Hepatocyte (in vitro differentiated cells): Measurements from ENCODE around the gene TMEM143. TPM values are rescaled to one million over a fixed set of nuclear protein-coding genes. Genes with fewer than 3 reads are reported as not detected.

Source experiments
- DNase-seq: peaks from one replicate; pipeline ENCODE4 v3.0.0-alpha.2; 2016; ENCODE audit warnings: low spot score
- H2AFZ ChIP-seq: fragments of 200-600 bp; sonication (generic); 2 replicates; pipeline ENCODE4 v1.6.0; 2016; ENCODE audit warnings: antibody characterized with exemption, mild to moderate bottlenecking
- H3K27ac ChIP-seq: fragments of 200-600 bp; sonication (generic); 2 replicates; pipeline ENCODE4 v1.5.1; 2016; ENCODE audit warnings: mild to moderate bottlenecking
- H3K27me3 ChIP-seq: fragments of 200-600 bp; sonication (generic); 2 replicates; pipeline ENCODE4 v1.6.1; 2016
- H3K36me3 ChIP-seq: fragments of 200-600 bp; sonication (generic); replicated peaks from 2 replicates; pipeline ENCODE4 v1.5.1; 2016; ENCODE audit warnings: low read depth; ENCODE audit not compliant: insufficient read depth
- H3K4me1 ChIP-seq: fragments of 200-600 bp; sonication (generic); 2 replicates; pipeline ENCODE4 v1.5.1; 2016; ENCODE audit warnings: mild to moderate bottlenecking, moderate library complexity; ENCODE audit not compliant: insufficient read depth
- H3K4me2 ChIP-seq: fragments of 200-600 bp; sonication (generic); 2 replicates; pipeline ENCODE4 v1.6.0; 2016
- H3K4me3 ChIP-seq: fragments of 200-600 bp; sonication (generic); 2 replicates; pipeline ENCODE4 v1.5.1; 2016; ENCODE audit warnings: mild to moderate bottlenecking
- H3K79me2 ChIP-seq: fragments of 200-600 bp; sonication (generic); 2 replicates; pipeline ENCODE4 v1.6.0; 2017; ENCODE audit warnings: mild to moderate bottlenecking
- H3K9me2 ChIP-seq: fragments of 200-600 bp; sonication (generic); replicated peaks from 2 replicates; pipeline ENCODE4 v1.6.0; 2017; ENCODE audit warnings: mild to moderate bottlenecking; ENCODE audit not compliant: insufficient read depth
- H3K9me3 ChIP-seq: fragments of 200-600 bp; sonication (generic); 2 replicates; pipeline ENCODE4 v1.5.1; 2016; ENCODE audit warnings: low read depth, mild to moderate bottlenecking
- H4K20me1 ChIP-seq: fragments of 200-600 bp; sonication (generic); 2 replicates; pipeline ENCODE4 v1.6.0; 2016; ENCODE audit warnings: mild to moderate bottlenecking; ENCODE audit not compliant: insufficient read depth, poor library complexity, severe bottlenecking
- CTCF ChIP-seq: fragments of 200-600 bp; sonication (generic); IDR thresholded peaks from 2 replicates; pipeline ENCODE4 v1.5.1; 2016; ENCODE audit warnings: antibody characterized with exemption, mild to moderate bottlenecking; ENCODE audit not compliant: poor library complexity
- EZH2 ChIP-seq: fragments of 200-600 bp; sonication (generic); IDR thresholded peaks from 2 replicates; pipeline ENCODE4 v1.6.1; 2016; ENCODE audit warnings: antibody characterized with exemption, mild to moderate bottlenecking, borderline replicate concordance
- EZH2phosphoT487 ChIP-seq: fragments of 200-600 bp; sonication (generic); IDR thresholded peaks from one replicate; pipeline ENCODE4 v1.6.1; 2018; ENCODE audit warnings: antibody characterized with exemption, mild to moderate bottlenecking, low read depth, moderate library complexity; ENCODE audit not compliant: unreplicated experiment, severe bottlenecking
- WGBS: methylation state at CpG from one replicate; pipeline ENCODE4 v1.1.6; 2016; ENCODE audit warnings: low lambda C conversion rate; ENCODE audit errors: missing lambda C conversion rate; 5-methylcytosine and 5-hydroxymethylcytosine counted together
- polyA plus RNA-seq: library from polyadenylated mRNA; unstranded; fragments of >200 nt; fragmentation: Nextera tagmentation; extraction: Ambion mirVana; gene quantifications from 2 replicates; pipeline ENCODE4 v1.2.1, GENCODE V29; 2016
- total RNA-seq: library from RNA; depleted of rRNA; stranded (reverse); fragments of >200 nt; gene quantifications from 2 replicates; pipeline ENCODE4 v1.2.3, GENCODE V29; 2014

TMEM143 gene
- total and polyA plus RNA-seq, 2 experiments from 2014 or later = 5.9 to 11.2 TPM

GRCh38 chr19:48355365-48355954 is 8.3 kb downstream of the TMEM143 start:
- TF ChIP-seq CTCF (no peak), EZH2phosphoT487 (no peak), EZH2 (no peak)
- Histone ChIP-seq H3K9me3 (no peaks in the 10 kb centered on the region), H3K36me3 (no peaks in the 10 kb centered on the region), H3K4me1 (peaks cover 3% of the 10 kb centered on the region), H3K27me3 (no peaks in the 10 kb centered on the region), H3K9me2 (no peaks in the 10 kb centered on the region), H3K27ac (peak overlapping the region; percentile 63), H4K20me1 (no peaks in the 10 kb centered on the region), H3K79me2 (no peaks in the 10 kb centered on the region), H3K4me3 (no peak overlapping the region), H3K4me2 (no peak overlapping the region), H2AFZ (no peak overlapping the region)
- 73% methylated on average over 12 of the region's 12 CpGs for WGBS
- DNase-seq = no peak

- Histone ChIP-seq H3K79me2 (no peaks in the 10 kb centered on the region), H3K4me2 (no peak overlapping the region), H3K9me2 (no peaks in the 10 kb centered on the region), H3K36me3 (no peaks in the 10 kb centered on the region), H3K4me1 (peaks cover 3% of the 10 kb centered on the region), H2AFZ (no peak overlapping the region), H4K20me1 (no peaks in the 10 kb centered on the region), H3K27me3 (no peaks in the 10 kb centered on the region), H3K9me3 (no peaks in the 10 kb centered on the region), H3K4me3 (no peak overlapping the region), H3K27ac (peak overlapping the region; percentile 63)
- TF ChIP-seq EZH2phosphoT487 = no peak
- no peak for TF ChIP-seq EZH2
- TF ChIP-seq CTCF = no peak
- peak; percentile 56 for DNase-seq
- 77% methylated on average over 15 of the region's 15 CpGs for WGBS
These were observed 9.3 kb downstream of the TMEM143 start for GRCh38 chr19:48354332-48354992.

- Histone ChIP-seq H3K9me2 (no peaks in the 10 kb centered on the region), H3K27ac (no peak overlapping the region), H3K4me2 (no peak overlapping the region), H3K9me3 (no peaks in the 10 kb centered on the region), H3K4me3 (no peak overlapping the region), H3K4me1 (peaks cover 3% of the 10 kb centered on the region), H3K27me3 (no peaks in the 10 kb centered on the region), H3K36me3 (no peaks in the 10 kb centered on the region), H3K79me2 (no peaks in the 10 kb centered on the region), H2AFZ (no peak overlapping the region), H4K20me1 (no peaks in the 10 kb centered on the region)
- no peak for TF ChIP-seq EZH2
- TF ChIP-seq CTCF = no peak
- TF ChIP-seq EZH2phosphoT487 = no peak
- 95% methylated on average over 5 of the region's 5 CpGs for WGBS
- DNase-seq = no peak
These were observed 10.1 kb downstream of the TMEM143 start for GRCh38 chr19:48353677-48354076.
